D721Med (cell line): ENCODE measurements around the gene ARHGEF39.

Experiments used
- DNase-seq: peaks from one replicate; pipeline ENCODE4 v3.0.0; 2011; ENCODE audit warnings: low spot score; ENCODE audit not compliant: insufficient read length
- FAIRE-seq: peaks from 2 replicates; lab custom pipeline; 2011; peaks lifted over from hg19 to GRCh38; lab: Jason Lieb, UNC
- TF ChIP-seq, protein P1 (sequence below): IDR thresholded peaks from 2 replicates; pipeline ENCODE4 v1.5.1; 2012; ENCODE audit warnings: mild to moderate bottlenecking, control low read depth; ENCODE audit not compliant: insufficient read depth; ENCODE audit errors: missing control alignments

ARHGEF39 gene

DNA sequence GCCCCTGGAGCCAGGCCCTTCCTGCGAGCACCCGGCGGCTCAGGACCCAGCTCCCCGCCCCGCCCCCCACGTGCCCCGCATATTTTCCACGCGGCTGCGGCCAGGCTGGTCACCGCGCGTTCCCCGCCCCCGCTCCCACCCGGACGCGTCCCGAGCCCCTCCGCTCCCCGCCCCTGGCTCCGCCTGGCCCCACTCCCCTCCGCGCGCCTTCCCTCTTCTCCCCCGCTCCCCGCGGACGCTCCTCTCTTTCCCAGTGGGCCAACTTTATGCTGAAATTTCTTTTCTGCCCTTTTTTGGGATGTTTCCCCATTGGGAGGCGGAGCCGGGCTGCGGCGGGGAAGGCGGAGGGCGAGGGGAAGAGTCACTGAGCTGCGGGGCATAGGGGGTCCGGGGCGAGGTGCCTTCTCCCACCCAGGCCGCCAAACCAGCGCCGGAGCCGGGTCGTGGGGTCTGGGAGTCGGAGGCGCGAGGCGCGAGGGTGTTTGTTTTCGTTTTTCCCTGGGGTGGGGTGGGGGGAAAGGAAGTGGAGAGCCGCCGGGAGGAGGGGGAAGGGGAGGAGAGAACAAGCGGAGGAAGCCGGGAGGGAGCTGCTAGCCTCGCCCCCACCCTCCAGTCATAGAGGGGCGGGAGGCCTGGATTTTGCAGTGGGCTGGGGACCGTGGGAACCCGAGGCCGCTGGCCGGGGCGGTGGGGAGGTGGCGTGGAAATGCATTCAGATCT lies 25.8 kb upstream of the ARHGEF39 start:
- FAIRE-seq (no peak), DNase-seq (peak; percentile 52)
- TF ChIP-seq, protein P1, sequence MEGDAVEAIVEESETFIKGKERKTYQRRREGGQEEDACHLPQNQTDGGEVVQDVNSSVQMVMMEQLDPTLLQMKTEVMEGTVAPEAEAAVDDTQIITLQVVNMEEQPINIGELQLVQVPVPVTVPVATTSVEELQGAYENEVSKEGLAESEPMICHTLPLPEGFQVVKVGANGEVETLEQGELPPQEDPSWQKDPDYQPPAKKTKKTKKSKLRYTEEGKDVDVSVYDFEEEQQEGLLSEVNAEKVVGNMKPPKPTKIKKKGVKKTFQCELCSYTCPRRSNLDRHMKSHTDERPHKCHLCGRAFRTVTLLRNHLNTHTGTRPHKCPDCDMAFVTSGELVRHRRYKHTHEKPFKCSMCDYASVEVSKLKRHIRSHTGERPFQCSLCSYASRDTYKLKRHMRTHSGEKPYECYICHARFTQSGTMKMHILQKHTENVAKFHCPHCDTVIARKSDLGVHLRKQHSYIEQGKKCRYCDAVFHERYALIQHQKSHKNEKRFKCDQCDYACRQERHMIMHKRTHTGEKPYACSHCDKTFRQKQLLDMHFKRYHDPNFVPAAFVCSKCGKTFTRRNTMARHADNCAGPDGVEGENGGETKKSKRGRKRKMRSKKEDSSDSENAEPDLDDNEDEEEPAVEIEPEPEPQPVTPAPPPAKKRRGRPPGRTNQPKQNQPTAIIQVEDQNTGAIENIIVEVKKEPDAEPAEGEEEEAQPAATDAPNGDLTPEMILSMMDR, result no peak

DNA sequence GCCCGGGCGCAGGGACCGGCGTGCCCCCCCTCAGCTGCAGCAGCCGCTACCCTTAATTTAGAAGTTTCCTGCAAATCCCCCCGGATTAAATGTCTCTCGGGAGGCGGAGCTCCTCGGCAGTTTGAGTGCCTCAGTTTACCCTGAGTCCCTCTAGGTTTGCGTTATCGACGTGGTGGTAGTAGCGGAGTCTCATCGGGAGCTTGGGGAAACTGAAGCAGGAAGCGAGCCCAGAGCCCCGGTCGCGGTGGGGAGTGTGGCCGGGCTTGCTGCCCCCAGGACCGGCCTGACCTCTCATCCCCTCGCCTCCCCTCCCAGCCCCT lies 25.3 kb upstream of the ARHGEF39 start:
- TF ChIP-seq, protein P1, result no peak
- DNase-seq, result no peak
- FAIRE-seq, result no peak

DNA sequence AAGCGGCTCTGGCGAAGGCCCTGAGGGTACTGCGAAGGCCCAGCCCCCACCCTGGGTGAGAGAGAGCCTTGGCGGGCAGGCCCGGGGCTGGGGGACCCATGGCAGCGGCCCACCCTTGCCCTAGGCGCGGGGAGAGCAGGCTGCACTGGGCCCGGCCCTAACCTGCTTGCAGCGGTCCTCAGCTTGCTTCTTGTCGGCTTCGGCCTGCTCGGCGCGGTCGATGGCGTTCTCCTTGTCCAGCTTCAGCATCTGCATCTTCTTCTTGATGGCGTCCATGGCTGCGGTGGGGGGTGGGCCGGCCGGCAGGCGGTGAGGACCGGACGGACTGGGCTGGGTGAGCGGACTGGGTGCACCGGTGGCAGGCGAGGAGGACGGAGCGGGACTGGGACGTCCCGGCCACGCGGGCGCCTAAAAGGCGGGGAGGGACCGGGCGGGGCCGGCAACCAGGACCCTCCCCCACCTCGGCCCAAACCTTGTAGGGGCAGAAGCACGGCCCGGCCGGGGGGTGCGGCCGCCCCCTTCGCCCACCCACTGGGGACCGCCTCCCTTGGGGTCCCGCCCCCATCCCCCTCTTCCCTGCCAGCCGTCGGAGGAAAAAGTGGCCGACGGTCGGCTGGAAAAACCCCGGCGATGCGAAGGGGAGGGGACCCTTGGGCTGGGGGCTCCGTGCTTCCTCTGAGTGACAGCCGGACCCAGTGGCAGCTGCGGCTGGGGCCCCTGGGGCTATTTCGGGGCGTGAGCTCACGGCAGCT lies 24.7 kb upstream of the ARHGEF39 start, which contains the start of gene TPM2:
Gene TPM2, minus strand, starts transcription at position 384 of the 752 bp plus-strand sequence. Its CDS starts 108 bp downstream, at position 276.
- no peak for FAIRE-seq
- DNase-seq, result no peak
- TF ChIP-seq, protein P1, result no peak

DNA sequence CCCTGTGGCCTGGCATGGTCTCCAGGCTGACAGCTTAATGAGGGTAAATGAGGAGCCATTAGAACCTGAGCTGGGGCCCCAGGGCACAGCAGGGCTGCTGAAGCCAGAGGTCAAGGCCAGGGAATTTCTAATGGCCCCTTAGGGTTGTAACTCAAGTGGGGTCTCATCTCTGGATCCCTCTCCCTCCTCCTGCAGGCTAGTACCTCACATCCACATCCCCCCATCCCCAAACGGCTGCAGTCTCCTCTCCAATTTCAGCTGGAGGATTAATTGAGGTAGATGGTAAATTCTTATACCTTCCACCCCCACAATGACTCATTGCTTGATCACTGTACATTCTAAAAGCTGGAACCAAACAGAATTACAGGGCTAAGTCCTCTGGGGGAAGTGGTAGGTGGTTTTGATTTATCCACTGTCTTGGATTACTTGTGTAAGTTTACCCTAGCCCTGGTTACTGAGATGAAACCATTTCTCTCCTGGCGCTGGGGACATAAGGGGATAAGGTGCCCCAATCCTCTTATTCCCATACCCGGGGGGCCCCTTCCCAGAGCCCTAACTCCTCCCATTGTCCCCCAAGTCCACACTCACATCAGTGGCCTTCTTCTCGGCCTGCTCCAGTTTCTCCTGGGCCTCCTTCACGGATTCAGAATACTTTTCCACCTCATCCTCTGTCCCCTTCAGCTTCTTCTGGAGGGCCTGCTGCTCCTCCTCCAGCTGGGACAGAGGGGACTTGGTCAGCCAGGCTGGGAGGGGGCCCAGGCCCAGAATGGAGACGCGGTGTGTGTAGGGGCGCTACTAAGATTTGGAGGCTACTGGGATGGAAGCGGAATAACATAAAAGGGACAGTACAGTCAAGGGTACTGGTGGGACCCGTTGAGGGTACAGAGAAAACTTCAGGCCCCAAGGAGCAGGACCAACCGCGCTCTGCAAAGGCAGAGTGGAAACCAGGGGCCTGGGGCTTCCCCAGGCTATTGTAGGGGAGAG lies 23.9 kb upstream of the ARHGEF39 start:
- TF ChIP-seq, protein P1, result no peak
- DNase-seq (no peak), FAIRE-seq (no peak)

DNA sequence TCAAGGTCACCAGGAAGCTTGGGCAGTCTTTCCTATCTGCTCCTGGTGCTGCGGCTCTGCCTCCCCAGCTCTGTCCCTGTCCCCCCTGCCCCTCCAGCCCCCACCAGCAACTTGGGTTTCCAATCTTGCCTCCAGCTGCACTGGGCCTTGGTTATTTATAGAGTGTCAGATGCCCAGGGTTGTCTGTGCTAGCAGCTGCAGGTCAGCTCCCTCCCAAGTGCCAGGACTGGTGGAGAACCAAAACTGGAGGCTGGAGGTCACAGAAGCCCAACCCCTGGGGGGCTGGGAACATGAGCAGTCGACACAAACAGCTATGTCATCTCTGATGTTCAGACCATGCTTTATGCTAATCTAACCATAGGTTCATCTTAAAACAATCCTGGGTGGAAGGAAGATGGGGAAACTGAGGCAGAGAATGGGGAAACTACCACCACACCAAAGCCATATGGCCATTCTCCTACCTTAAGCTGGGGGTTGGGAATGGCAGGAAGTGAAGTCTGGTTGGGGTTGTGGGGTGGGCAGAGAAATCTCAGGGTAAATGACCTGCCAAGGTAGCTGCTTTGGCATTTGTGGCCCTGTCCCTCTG lies 23.1 kb upstream of the ARHGEF39 start:
- no peak for FAIRE-seq
- TF ChIP-seq, protein P1, result no peak

DNA sequence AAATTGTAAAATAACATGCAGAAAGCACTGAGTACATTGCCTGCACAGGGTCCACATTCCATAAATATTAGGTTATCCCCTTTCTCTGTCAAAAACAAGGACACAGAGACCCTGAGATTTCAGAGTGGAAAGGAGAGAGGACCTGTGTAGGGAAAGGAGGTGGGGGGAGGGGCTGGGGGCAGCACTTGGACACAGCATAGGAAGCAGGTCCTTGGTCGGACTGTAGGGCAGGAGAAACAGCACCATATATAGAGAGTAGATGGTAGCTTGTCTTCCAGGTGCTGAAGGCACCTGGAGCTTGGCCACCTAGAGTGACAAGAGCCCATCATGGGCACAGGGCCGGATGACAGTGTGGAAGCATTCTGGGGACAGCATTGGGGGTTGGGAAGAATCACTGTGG lies 22.3 kb upstream of the ARHGEF39 start:
- DNase-seq (no peak), FAIRE-seq (no peak)
- TF ChIP-seq, protein P1, result no peak

More for the DNA sequence above, 23.1 kb upstream of the ARHGEF39 start:
- no peak for DNase-seq
